Stimulated activated CD8-positive, alpha-beta memory T cell treated with anti-CD3 and anti-CD28 coated beads, Interleukin-7, amount 100 ng/mL, for 24 hours (primary cell): ENCODE results near the gene FRMPD4.
"Not testable (repeated sequence)": the region's sequence is repeated elsewhere in the genome, so short reads cannot be mapped to it uniquely, and the experiment has no call there.

Source experiments
- DNase-seq: peaks from one replicate; pipeline ENCODE4 v3.0.0-alpha.2; 2020; ENCODE audit warnings: low read depth

The FRMPD4 gene

DNA sequence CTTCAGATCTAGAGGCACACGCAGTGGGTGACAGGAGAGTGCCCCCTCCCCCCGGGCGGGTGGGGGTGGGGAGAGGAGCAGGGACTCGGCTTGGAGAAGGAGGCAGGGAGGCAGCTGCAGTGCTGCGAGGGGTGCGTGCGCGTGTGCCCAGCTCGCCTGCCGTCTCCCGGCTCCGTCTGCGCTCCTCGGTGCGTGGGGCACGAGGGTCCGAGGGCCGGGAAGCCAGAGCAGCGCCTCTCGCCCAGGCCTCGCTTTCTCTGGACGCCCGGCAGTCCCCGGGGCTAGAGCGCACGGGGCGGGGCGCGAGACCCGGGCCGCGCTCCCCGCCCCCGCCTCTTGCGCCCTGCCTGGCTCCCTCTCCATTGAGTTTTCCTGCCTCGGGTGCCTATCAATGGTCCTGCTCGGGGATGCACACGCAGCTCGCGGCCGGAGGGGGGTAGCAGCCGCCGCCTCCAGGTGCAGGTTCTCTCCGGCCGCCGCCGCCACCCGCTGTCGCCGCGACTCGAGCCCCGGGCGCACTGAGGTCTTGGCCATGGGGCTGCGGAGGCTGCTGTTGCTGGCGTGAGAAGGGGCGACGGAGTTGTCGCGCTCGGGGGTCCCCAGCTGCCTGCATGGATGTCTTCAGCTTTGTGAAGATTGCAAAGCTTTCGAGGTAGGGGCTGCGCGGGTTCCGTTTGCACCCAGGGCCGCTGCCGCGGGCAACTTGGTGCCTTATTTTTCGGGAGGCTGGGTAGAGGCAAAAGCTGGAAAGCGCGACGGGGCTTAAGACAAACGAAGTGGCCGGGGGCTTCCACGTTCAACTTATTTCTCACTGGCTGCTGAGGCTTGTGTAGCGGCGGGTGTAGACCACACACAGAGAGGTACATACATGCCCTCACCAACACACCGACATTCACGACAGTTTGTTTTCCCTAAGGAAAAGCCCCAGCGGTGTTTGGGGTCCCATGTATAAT is at the start of gene FRMPD4:
TSS of gene FRMPD4 (plus strand) at position 113 of the 953 bp plus-strand sequence. CDS start at position 612, 499 bp downstream.
- no peak for DNase-seq

- DNase-seq: no peak
Measured at GRCh38 chrX:12089740-12090139, 48.5 kb upstream of the FRMPD4 start.

DNA sequence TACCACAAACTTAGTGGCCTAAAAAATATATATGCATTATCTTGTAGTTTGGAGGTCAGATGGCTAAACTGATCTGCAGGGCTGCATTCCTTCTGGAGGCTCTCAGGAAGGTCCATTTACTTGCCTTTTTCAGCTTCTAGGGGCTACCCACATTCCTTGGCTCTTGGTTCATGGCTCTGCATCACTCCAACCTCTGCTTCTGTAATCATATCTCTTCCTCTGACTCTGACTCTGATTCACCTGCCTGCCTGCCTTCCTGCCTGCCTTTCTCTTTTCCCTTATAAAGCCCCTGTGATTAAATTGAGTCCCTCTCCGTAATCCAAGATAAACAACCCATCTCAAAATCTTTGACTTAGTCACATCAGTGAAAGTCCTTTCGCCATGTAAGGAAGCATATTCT is 25.0 kb upstream of the FRMPD4 start:
- DNase-seq: no peak

- DNase-seq: no peak
Measured at GRCh38 chrX:12115377-12115776, 22.9 kb upstream of the FRMPD4 start.

DNA sequence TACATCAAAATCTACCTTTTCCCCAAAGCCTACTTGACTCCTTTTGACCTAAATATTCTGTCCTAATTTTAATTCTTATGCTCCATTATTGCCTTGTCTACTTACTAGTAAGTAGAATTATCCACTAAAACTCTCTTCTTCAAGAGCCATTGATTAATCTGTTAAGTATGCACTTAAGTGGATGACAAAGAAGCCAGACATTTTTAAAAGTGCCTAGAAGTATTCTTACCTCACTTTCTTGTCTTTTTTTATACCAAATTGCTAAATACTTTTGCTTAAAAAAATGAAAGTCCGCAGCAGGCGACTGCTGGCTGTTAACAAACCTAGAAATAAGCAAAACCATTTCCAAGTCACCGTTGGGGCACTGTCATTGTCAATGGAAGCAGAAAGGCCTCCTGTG is 20.1 kb upstream of the FRMPD4 start:
- DNase-seq: no peak

DNA sequence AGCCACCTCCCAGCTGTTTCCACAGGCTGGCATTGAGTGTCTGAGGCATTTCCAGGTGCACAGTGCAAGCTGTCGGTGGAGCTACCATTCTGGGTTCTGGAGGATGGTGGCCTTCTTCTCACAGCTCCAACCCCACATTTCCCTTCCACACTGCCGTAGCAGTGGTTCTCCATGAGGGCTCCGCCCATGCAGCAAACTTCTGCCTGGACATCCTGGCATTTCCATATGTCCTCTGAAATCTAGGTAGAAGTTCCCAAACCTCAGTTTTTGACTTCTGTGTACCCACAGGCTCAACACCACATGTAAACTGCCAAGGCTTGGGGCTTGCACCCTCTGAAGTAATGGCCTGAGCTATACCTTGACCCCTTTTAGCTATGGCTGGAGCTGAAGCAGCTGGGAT is 10.3 kb upstream of the FRMPD4 start:
- DNase-seq: no peak

- no peak for DNase-seq
Measured at GRCh38 chrX:12137951-12138360, 317 bp upstream of the FRMPD4 start.

GRCh38 chrX:12139934-12140611 is 1.8 kb downstream of the FRMPD4 start:
- no peak for DNase-seq

GRCh38 chrX:12141511-12141910 is 3.2 kb downstream of the FRMPD4 start:
- DNase-seq: no peak

DNA sequence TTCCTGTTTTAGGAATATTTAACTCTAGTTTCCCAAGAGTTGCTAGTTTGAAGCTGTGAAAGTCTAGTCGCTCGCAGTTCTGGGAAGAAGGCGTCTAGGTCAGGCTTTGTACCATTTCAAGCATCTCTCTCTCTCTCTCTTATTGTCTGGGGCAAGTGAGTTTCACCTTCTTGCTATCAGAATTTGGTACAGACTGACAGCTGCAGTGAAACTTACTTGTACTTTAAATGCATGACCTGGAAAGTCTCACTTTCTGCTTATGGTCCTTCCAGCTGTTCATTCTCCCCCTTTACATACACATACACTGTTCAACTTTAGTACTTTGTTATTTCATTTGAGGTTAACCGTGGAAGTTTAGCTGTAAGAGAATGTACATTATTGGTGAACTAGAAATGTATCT is 4.4 kb downstream of the FRMPD4 start:
- no peak for DNase-seq

DNA sequence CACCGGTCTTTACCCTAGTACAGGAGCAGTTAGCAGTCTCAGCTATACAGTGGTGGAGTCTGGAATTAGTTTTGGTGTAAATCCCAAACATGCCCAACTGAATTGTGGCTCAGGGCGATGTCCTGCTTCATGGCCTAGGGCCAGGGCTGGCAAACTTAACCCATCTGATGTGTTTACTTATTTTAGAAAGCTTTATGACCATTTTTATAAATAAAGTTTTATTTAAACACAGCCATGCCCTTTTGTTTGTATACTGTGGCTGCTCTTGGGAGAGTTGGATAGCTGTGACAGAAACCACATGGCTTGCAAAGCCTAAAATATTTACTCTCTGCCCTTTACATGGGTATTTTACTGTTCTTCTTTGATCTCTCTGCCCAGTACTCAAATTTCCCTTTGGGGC is 7.1 kb downstream of the FRMPD4 start:
- no peak for DNase-seq

- DNase-seq: no peak
Measured at GRCh38 chrX:12149670-12150407, 11.6 kb downstream of the FRMPD4 start.

DNA sequence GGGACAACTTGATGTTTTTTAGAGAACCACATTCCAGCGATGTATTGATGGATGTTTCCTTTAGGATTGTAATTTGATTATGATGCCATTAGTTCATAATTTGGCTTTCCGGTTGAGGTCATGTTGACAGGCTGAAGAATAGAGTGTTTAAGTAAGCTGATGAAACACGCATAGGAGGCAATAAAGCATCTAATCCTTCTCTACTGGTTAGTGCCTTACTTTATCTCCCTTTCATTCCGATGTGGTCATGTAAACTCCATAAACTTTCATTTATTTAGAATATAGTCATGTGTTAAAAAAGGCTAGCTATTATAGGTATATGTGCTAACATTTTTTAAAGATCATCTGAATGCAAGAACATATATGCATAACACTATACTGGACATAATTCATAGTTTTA is 15.0 kb downstream of the FRMPD4 start:
- DNase-seq: no peak

DNA sequence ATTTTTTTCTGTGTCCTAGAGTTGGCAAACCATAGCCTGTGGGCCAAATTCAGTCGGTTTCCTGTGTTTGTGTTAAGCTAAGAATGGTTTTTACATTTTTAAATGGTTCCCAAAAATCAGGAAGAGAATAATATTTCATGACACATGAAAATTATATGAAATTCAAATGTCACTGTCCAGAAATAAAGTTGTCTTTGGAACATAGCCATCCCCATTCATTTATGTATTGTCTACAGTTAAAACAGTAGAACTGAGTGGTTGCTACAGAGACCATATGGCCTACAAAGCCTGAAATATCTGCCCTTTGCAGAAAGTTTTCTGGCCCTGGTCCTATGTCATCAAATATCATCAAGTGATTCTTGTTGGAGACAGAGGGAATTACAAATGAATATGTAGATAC is 15.5 kb downstream of the FRMPD4 start:
- no peak for DNase-seq

DNA sequence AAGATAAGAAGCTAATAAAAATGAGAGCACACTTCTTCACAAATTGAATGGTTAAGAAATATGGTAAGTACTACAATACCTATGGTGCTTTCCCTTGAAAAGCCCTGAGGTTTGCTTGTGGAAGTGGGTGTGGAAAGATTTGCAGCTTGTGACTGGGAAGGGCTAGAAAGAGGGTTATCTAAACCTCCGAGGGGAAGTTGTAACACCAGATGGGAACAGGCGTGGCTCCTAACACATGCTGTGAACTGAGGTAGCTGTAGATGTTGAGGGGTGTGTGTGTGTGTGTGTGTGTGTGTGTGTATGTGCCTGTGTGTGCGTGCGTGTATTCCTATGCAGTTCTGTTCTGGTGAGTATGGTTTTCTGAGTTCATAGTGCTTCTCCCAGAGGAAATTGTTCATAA is 21.5 kb downstream of the FRMPD4 start:
- no peak for DNase-seq

DNA sequence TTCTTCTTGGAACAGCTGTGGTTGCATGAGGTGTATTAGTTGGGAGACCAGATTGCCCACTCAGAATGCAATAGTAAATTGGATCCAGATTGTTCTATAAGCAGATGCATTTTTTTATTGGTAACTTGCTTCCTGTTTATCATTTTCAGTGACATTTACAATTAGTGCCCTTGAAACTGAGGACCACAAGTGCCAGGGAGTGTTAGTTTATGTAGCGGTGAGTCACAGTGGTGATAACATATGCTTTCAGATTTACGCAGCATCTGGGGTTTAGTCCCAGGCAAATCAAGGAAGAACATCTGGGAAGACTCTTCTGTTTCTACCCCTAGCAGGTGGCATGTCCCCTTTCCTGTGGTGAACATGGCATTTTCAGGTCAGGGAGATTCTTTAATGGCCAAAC is 24.1 kb downstream of the FRMPD4 start:
- no peak for DNase-seq

DNA sequence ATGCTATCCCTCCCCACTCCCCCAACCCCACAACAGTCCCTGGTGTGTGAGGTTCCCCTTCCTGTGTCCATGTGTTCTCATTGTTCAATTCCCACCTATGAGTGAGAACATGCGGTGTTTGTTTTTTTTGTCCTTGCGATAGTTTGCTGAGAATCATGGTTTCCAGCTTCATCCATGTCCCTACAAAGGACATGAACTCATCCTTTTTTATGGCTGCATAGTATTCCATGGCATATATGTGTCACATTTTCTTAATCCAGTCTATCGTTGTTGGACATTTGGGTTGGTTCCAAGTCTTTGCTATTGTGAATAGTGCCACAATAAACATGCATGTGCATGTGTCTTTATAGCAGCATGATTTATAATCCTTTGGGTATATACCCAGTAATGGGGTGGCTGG is 25.9 kb downstream of the FRMPD4 start:
- not testable (repeated sequence) for DNase-seq

- DNase-seq: no peak
Measured at GRCh38 chrX:12170755-12171154, 32.5 kb downstream of the FRMPD4 start.

DNA sequence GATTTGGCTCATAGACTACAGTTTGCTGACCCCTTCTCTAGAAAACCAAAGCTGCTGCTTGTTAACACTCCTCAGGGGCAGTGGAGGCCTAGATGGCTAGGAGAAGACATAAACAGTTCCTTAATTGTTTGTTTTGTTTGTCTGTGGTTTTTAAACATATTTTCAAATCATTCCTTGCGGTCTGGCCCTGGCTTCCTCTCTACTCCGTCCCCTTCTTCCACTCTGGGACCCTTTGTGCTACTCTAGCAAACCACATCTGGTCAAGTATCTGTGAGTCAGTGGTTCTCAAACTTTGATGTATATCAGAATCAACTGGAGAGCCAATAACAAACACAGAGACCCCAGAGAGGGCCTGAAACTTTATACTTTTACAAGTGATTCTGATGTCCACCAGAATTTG is 36.1 kb downstream of the FRMPD4 start:
- DNase-seq: no peak

GRCh38 chrX:12197030-12197429 is 58.8 kb downstream of the FRMPD4 start:
- no peak for DNase-seq

DNA sequence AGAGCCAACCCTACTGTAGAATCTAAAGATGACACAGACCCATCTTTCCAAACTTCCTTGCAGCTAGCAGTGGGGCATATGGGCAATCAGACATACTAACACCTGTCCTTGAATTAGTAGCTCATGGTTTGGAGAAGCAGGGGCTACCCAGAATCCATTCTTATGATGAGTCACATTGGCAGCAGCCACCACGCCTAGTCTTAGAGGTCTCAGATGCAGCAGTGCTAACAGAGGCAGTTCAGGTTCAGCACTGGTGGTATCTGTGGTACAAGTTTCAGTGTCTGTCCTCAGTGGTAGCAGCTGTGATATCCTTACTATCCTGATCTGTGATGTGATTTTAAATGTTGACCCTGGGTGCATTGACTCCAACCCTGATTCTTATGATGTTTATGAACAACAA is 68.1 kb downstream of the FRMPD4 start:
- no peak for DNase-seq

DNA sequence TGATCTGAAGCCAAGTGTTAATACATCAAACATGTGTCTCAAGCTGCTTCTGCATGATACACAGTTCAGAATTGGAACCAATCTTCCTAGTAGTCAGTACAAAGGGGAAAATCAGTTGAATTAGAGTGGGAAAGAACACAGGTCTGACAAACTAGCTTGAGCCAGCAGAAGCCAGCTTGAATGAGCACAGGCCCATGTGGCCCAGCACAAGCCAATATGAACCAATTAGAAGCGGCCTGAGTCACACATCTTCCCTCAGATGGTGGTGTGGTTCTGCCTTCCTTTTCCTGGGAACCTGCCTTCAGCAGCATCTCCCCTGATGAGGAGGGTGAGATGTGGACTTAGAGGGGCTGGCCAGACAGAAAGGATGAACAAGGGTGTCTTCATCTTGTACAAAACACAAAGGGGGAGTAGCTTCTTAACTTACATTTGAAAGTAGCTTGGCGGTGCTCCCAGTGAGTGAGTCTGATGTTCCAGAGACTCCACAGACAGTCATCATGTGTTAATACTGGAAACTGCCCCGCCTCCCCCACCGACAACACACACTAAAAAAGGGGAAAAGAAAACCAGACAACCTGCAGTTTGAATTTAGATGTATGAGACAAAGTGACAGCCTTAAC is 72.0 kb downstream of the FRMPD4 start:
- no peak for DNase-seq
